Transverse colon (tissue), 4 donors: ENCODE results near the gene OR51A4. TPM values are rescaled to one million over a fixed set of nuclear protein-coding genes. Genes with fewer than 3 reads are reported as not detected.
"Not testable (repeated sequence)": the region's sequence is repeated elsewhere in the genome, so short reads cannot be mapped to it uniquely, and the experiment has no call there.

Experiments
- DNase-seq: peaks from one replicate; pipeline ENCODE4 v3.0.0-alpha.2; 2019
- H3K27ac ChIP-seq, 4 donors: fragments of 200-600 bp; sonication (generic); 2 replicates each; pipeline ENCODE4 v1.5.1; 2016 to 2018; ENCODE audit warnings: inconsistent platforms in 4 of 4
- H3K27me3 ChIP-seq: fragments of 200-600 bp; sonication (generic); 2 replicates; pipeline ENCODE4 v1.5.1; 2017; ENCODE audit warnings: inconsistent platforms
- H3K36me3 ChIP-seq, 4 donors: fragments of 200-600 bp; sonication (generic); 2 replicates each; pipeline ENCODE4 v1.5.1; 2017 to 2019; ENCODE audit warnings: inconsistent platforms in 4 of 4
- H3K4me1 ChIP-seq, 4 donors: fragments of 200-600 bp; sonication (generic); 2 replicates each; pipeline ENCODE4 v1.5.1; 2017 to 2020; ENCODE audit warnings: inconsistent platforms in 4 of 4
- H3K4me3 ChIP-seq, 4 donors: fragments of 200-600 bp; sonication (generic); 1 replicate in 1 of 4; 2 replicates in 3 of 4; pipeline versions ENCODE4 v1.5.1 to v1.6.1; 2017 to 2019; ENCODE audit warnings: inconsistent platforms in 4 of 4
- H3K9me3 ChIP-seq, 2 donors: fragments of 200-600 bp; sonication (generic); 2 replicates each; pipeline ENCODE4 v1.5.1; 2017 to 2019; ENCODE audit warnings: inconsistent platforms in 2 of 2
- EP300 ChIP-seq: sonication (generic); formaldehyde crosslinking; IDR thresholded peaks from one replicate; pipeline ENCODE4 v1.6.1; 2017; ENCODE audit warnings: antibody characterized with exemption, low read depth
- POLR2A ChIP-seq: fragments of 450-650 bp; IDR thresholded peaks from one replicate; pipeline ENCODE4 v1.6.1; 2016; ENCODE audit warnings: antibody characterized with exemption, mild to moderate bottlenecking, moderate library complexity
- POLR2AphosphoS5 ChIP-seq, 3 donors: sonication (generic); formaldehyde crosslinking; IDR thresholded peaks; one replicate each; pipeline ENCODE4 v1.6.1; 2016; ENCODE audit warnings: antibody characterized with exemption in 3 of 3
- WGBS, 2 donors: methylation state at CpG; one replicate each; pipeline ENCODE4 v1.1.5; 2018; ENCODE audit warnings: low coverage in 1 of 2; 5-methylcytosine and 5-hydroxymethylcytosine counted together
- in situ Hi-C, 4 donors: fragments of 200-750 bp; cut with MboI; loops; one replicate each; pipeline versions ENCODE4 v1.15.0 to v1.15.1; 2017; ENCODE audit warnings: low sequenced_read_pairs in 3 of 4, low pct_ligation_motif_present in 1 of 4, low pct_unique_long_range_greater_than_20kb in 1 of 4
- intact Hi-C: fragments of 100-400 bp; cut with DNase I; formaldehyde crosslinking; loops from one replicate; pipeline ENCODE4 v1.15.1; 2023; ENCODE audit warnings: low total_unique reads
- total RNA-seq, 4 donors: library from RNA; depleted of rRNA; stranded (reverse); fragments of >200 nt; gene quantifications; one replicate each; pipeline ENCODE4 v1.1.0, GENCODE V29; 2016
- TF ChIP-seq, protein P1 (sequence below), 5 experiments: fragments of 200-600 bp in 3 of 5; fragments of 450-650 bp in 2 of 5; sonication (generic) in 3 of 5; IDR thresholded peaks; 1 replicate in 2 of 5; 2 replicates in 3 of 5; pipeline ENCODE4 v1.5.1; 2016 to 2017; ENCODE audit warnings: antibody characterized with exemption in 5 of 5, inconsistent platforms in 3 of 5, mild to moderate bottlenecking in 2 of 5, moderate library complexity in 1 of 5

The OR51A4 gene
- total RNA-seq, 4 donors from 2014 or later = not detected

DNA sequence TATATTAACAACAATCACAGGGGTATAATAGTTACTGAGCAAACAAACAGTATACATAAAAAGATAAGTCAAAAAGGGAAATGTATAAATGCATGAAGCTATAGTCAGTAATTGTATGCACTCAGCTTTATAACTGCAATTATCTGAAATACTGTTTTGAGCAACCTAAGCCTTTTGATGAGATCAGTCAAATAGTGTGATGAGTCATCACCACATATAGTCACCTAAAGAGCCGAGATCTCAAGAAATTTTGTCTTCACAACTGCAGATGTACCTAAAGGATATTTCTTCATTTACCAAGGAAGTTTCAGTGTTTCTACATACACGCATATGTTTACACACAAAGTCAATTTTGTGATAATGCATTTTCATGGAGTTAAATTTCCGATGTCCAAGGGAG lies 13.5 kb upstream of the OR51A4 start:
- DNase-seq = no peak
- intact Hi-C loops (no loop called here), in situ Hi-C loops (no loop called here)
- H3K4me3 ChIP-seq = no peak overlapping the region
- H3K27me3 ChIP-seq = no peaks in the 10 kb centered on the region
- TF ChIP-seq POLR2A = no peak
- TF ChIP-seq EP300 = no peak
- TF ChIP-seq, protein P1, sequence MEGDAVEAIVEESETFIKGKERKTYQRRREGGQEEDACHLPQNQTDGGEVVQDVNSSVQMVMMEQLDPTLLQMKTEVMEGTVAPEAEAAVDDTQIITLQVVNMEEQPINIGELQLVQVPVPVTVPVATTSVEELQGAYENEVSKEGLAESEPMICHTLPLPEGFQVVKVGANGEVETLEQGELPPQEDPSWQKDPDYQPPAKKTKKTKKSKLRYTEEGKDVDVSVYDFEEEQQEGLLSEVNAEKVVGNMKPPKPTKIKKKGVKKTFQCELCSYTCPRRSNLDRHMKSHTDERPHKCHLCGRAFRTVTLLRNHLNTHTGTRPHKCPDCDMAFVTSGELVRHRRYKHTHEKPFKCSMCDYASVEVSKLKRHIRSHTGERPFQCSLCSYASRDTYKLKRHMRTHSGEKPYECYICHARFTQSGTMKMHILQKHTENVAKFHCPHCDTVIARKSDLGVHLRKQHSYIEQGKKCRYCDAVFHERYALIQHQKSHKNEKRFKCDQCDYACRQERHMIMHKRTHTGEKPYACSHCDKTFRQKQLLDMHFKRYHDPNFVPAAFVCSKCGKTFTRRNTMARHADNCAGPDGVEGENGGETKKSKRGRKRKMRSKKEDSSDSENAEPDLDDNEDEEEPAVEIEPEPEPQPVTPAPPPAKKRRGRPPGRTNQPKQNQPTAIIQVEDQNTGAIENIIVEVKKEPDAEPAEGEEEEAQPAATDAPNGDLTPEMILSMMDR (IDR thresholded peaks at IDR 0.05) = no peak
- no peak for TF ChIP-seq POLR2AphosphoS5 (IDR thresholded peaks at IDR 0.05)
- H3K4me1 ChIP-seq = no peaks in the 10 kb centered on the region
- H3K9me3 ChIP-seq = no peaks in the 10 kb centered on the region
- WGBS, 2 donors = 47 to 57% methylated on average over 3 of the region's 3 CpGs
- H3K36me3 ChIP-seq = no peaks in the 10 kb centered on the region
- H3K27ac ChIP-seq = no peak overlapping the region

DNA sequence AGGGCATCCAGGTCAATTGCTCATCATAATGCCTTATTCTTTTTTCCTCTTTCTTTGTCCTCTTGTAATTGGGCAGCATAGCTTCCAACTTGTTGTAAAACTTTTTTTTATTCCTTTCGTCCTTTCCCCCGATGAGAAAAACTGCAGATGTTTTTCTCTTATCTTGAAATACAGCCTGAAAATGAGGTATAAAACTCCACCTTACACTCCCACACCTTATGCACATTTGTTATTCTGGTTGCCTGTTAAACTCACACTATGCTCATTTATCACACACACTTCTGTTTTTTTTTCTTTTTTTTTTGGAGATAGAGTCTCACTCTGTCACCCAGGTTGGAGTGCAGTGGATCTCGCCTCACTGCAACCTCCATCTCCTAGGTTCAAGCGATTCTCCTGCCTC lies 10.0 kb upstream of the OR51A4 start:
- Histone ChIP-seq H3K27ac (no peak overlapping the region), H3K36me3 (no peaks in the 10 kb centered on the region), H3K27me3 (no peaks in the 10 kb centered on the region), H3K9me3 (no peaks in the 10 kb centered on the region), H3K4me3 (no peak overlapping the region), H3K4me1 (no peaks in the 10 kb centered on the region)
- DNase-seq = no peak
- 53 to 59% methylated on average over 2 to 4 of the region's 4 CpGs for WGBS, 2 donors
- intact Hi-C loops = no loop called here
- TF ChIP-seq, protein P1 (IDR thresholded peaks at IDR 0.05) = no peak
- TF ChIP-seq POLR2A (no peak), POLR2AphosphoS5 (IDR thresholded peaks at IDR 0.05) (no peak), EP300 (no peak)
- in situ Hi-C loops = no loop called here

GRCh38 chr11:4955613-4956012 lies 8.2 kb upstream of the OR51A4 start, which contains the start of gene OR51A2:
OR51A2 (minus strand) TSS chr11:4955713; CDS start chr11:4955713, 0 bp downstream.
- DNase-seq, in situ Hi-C loops, H3K27ac ChIP-seq, H3K36me3 ChIP-seq, H3K9me3 ChIP-seq, H3K4me3 ChIP-seq, H3K27me3 ChIP-seq, intact Hi-C loops, H3K4me1 ChIP-seq: not testable (repeated sequence)
- WGBS, 2 donors = 75 to 79% methylated on average over 2 of the region's 2 CpGs

GRCh38 chr11:4936745-4937144 lies 10.7 kb downstream of the OR51A4 start:
- H3K4me1 ChIP-seq = no peaks in the 10 kb centered on the region
- intact Hi-C loops = no loop called here

DNA sequence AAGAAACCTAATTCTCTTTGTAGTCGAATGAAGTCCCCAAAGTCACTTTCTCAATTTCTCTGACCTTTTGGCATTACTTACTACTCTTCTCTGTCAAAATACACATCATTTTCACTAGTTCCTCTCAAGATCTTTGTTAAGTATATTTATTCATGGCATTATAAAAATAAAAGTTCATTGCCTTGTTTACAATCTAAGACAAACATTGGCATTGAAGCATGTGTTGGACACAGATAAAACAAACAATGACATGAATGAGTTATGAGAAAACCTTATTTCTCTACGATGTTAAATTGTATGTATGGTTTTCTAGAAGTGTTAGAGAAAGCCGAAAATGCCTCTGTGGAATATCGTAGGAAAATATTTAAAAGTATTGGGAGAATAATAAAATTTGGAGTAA lies 14.7 kb downstream of the OR51A4 start:
- in situ Hi-C loops (no loop called here), intact Hi-C loops (no loop called here)
- Histone ChIP-seq H3K36me3 (no peaks in the 10 kb centered on the region), H3K4me1 (no peaks in the 10 kb centered on the region), H3K4me3 (no peak overlapping the region), H3K27ac (no peak overlapping the region), H3K27me3 (no peaks in the 10 kb centered on the region), H3K9me3 (no peaks in the 10 kb centered on the region)
- TF ChIP-seq EP300 = no peak
- TF ChIP-seq, protein P1 (IDR thresholded peaks at IDR 0.05) = no peak
- no peak for TF ChIP-seq POLR2A
- no peak for TF ChIP-seq POLR2AphosphoS5 (IDR thresholded peaks at IDR 0.05)
- DNase-seq = no peak
- WGBS, 2 donors = 48 to 51% methylated on average over 4 of the region's 4 CpGs

More at GRCh38 chr11:4936745-4937144, 10.7 kb downstream of the OR51A4 start:
- no peak overlapping the region for H3K4me3 ChIP-seq
- no peak overlapping the region for H3K27ac ChIP-seq
- TF ChIP-seq, protein P1 (IDR thresholded peaks at IDR 0.05) = no peak
- no peak for TF ChIP-seq EP300
- no peak for TF ChIP-seq POLR2AphosphoS5 (IDR thresholded peaks at IDR 0.05)
- no peak for TF ChIP-seq POLR2A
- no peaks in the 10 kb centered on the region for H3K36me3 ChIP-seq
- no peak for DNase-seq
- WGBS, 2 donors = 76 to 78% methylated on average over 3 of the region's 3 CpGs
- in situ Hi-C loops = no loop called here
- no peaks in the 10 kb centered on the region for H3K27me3 ChIP-seq
- no peaks in the 10 kb centered on the region for H3K9me3 ChIP-seq
